SU-DHL-6 (cell line): ENCODE data around the gene KPNA4.

Experiments used
- H2AFZ ChIP-seq: fragments of 200-600 bp; sonication (generic); 2 replicates; pipeline ENCODE4 v1.6.1; 2014; ENCODE audit warnings: low read depth, mild to moderate bottlenecking, moderate library complexity, mixed read lengths, antibody characterized with exemption, low read length; ENCODE audit not compliant: severe bottlenecking
- H3F3A ChIP-seq: fragments of 200-600 bp; shearing (Covaris generic); 2 replicates; pipeline ENCODE4 v1.6.0; 2016; ENCODE audit warnings: antibody characterized with exemption, mild to moderate bottlenecking; ENCODE audit not compliant: insufficient read depth
- H3K27ac ChIP-seq: fragments of 200-600 bp; sonication (generic); 2 replicates; pipeline ENCODE4 v1.5.1; 2016; ENCODE audit warnings: low read depth, mild to moderate bottlenecking, low read length, moderate library complexity, mixed read lengths
- H3K27me3 ChIP-seq: fragments of 200-600 bp; sonication (generic), shearing (Covaris generic); 2 replicates; pipeline ENCODE4 v1.6.0; 2014; ENCODE audit warnings: mild to moderate bottlenecking, low read length
- H3K36me3 ChIP-seq: fragments of 200-600 bp; sonication (generic); 2 replicates; pipeline ENCODE4 v1.6.1; 2014; ENCODE audit warnings: mild to moderate bottlenecking, low read length, mixed read lengths
- H3K4me2 ChIP-seq: fragments of 300-600, 200-600 bp; shearing (Covaris generic), sonication (generic); 2 replicates; pipeline ENCODE4 v1.6.0; 2014; ENCODE audit warnings: low read length, low read depth, mild to moderate bottlenecking; ENCODE audit not compliant: poor library complexity, severe bottlenecking
- H3K4me3 ChIP-seq: fragments of 200-600 bp; sonication (generic); 2 replicates; pipeline ENCODE4 v1.5.1; 2014; ENCODE audit warnings: antibody characterized with exemption, low read length, mild to moderate bottlenecking, mixed read lengths; ENCODE audit not compliant: insufficient read depth, poor library complexity, severe bottlenecking
- H3K79me2 ChIP-seq: fragments of 200-600 bp; sonication (generic); 2 replicates; pipeline ENCODE4 v1.6.1; 2014; ENCODE audit warnings: mild to moderate bottlenecking, low read length, moderate library complexity; ENCODE audit not compliant: insufficient read depth
- H3K9ac ChIP-seq: fragments of 200-600 bp; sonication (generic); 2 replicates; pipeline ENCODE4 v1.7.0; 2014; ENCODE audit warnings: mild to moderate bottlenecking, low read length
- H3K9me2 ChIP-seq: fragments of 200-600 bp; sonication (generic); replicated peaks from 2 replicates; pipeline ENCODE4 v1.6.1; 2014; ENCODE audit warnings: low read length; ENCODE audit not compliant: insufficient read depth
- H3K9me3 ChIP-seq: fragments of 200-600 bp; sonication (generic); 2 replicates; pipeline ENCODE4 v1.6.1; 2014; ENCODE audit warnings: low read length, mixed read lengths; ENCODE audit not compliant: insufficient read depth
- H4K20me1 ChIP-seq: fragments of 200-600 bp; sonication (generic); 2 replicates; pipeline ENCODE4 v1.6.1; 2014; ENCODE audit warnings: low read depth, mild to moderate bottlenecking, antibody characterized with exemption, low read length, moderate library complexity, mixed read lengths
- EZH2phosphoT487 ChIP-seq: fragments of 200-600 bp; sonication (generic), shearing (Covaris generic); conservative IDR thresholded peaks from 2 replicates; pipeline ENCODE4 v1.6.1; 2018; ENCODE audit warnings: mild to moderate bottlenecking, antibody characterized with exemption, low read length, moderate library complexity, mixed read lengths
- TF ChIP-seq, protein P1 (sequence below): fragments of 200-600 bp; sonication (generic); IDR thresholded peaks from one replicate; pipeline ENCODE4 v1.5.1; 2017; ENCODE audit warnings: antibody characterized with exemption, mild to moderate bottlenecking, low read length, moderate library complexity; ENCODE audit not compliant: insufficient read depth, poor library complexity, severe bottlenecking

KPNA4 gene

DNA sequence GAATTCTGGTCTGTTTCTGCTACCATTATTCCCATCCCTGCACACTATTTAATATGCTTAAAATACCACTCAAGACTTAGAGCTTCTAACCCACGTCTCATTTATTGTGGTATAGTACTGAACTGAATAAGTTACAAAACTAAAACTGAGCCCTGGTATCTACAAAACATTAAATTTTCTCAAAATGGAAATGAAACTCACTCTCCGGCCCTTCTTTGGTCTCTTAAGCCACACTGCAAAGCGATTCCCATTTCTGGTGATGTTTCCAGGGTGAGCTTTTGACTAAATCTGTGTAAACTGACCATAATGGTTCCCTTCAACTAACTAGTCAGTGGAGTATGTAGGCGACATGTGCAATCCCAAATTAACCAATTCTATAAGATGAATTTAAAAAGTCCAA is 18.6 kb downstream of the KPNA4 start:
- Histone ChIP-seq H3K9me3 (no peaks in the 10 kb centered on the region), H2AFZ (no peak overlapping the region), H3K4me3 (no peak overlapping the region), H3K27me3 (no peaks in the 10 kb centered on the region), H3F3A (no peaks in the 10 kb centered on the region), H3K79me2 (peaks cover 99% of the 10 kb centered on the region), H3K36me3 (peaks cover 7% of the 10 kb centered on the region), H3K9me2 (no peaks in the 10 kb centered on the region), H3K4me2 (no peak overlapping the region), H3K9ac (no peak overlapping the region), H4K20me1 (peaks cover 9% of the 10 kb centered on the region), H3K27ac (no peak overlapping the region)
- no peak for TF ChIP-seq EZH2phosphoT487
- TF ChIP-seq, protein P1, sequence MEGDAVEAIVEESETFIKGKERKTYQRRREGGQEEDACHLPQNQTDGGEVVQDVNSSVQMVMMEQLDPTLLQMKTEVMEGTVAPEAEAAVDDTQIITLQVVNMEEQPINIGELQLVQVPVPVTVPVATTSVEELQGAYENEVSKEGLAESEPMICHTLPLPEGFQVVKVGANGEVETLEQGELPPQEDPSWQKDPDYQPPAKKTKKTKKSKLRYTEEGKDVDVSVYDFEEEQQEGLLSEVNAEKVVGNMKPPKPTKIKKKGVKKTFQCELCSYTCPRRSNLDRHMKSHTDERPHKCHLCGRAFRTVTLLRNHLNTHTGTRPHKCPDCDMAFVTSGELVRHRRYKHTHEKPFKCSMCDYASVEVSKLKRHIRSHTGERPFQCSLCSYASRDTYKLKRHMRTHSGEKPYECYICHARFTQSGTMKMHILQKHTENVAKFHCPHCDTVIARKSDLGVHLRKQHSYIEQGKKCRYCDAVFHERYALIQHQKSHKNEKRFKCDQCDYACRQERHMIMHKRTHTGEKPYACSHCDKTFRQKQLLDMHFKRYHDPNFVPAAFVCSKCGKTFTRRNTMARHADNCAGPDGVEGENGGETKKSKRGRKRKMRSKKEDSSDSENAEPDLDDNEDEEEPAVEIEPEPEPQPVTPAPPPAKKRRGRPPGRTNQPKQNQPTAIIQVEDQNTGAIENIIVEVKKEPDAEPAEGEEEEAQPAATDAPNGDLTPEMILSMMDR, result no peak

DNA sequence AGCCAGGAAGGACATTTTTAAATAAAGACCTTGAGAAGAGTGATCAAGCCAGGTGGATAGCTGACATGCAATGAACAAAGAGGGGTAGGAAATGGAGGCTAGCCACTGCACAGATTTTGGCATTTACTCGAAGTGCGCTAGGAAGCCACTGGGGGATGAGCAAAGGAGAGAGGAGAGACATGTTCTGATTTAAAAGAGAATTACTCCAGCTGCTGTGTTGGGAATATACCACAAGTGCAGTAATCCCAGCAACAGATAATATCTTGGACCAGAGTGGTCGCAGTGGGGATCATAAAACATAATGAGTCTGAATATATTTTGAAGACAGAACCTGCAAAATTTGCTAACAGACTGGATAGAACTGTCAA is 19.9 kb downstream of the KPNA4 start:
- Histone ChIP-seq H3K9me2 (no peaks in the 10 kb centered on the region), H3K9me3 (no peaks in the 10 kb centered on the region), H3F3A (no peaks in the 10 kb centered on the region), H2AFZ (no peak overlapping the region), H3K79me2 (peaks cover 99% of the 10 kb centered on the region), H3K9ac (no peak overlapping the region), H3K4me3 (no peak overlapping the region), H3K27me3 (no peaks in the 10 kb centered on the region), H4K20me1 (peaks cover 19% of the 10 kb centered on the region), H3K36me3 (0 out of 2 replicates have a peak, but pooled peaks cover under 1% of the 10 kb centered on the region), H3K4me2 (no peak overlapping the region), H3K27ac (no peak overlapping the region)
- TF ChIP-seq EZH2phosphoT487, result no peak
- TF ChIP-seq, protein P1, result no peak

DNA sequence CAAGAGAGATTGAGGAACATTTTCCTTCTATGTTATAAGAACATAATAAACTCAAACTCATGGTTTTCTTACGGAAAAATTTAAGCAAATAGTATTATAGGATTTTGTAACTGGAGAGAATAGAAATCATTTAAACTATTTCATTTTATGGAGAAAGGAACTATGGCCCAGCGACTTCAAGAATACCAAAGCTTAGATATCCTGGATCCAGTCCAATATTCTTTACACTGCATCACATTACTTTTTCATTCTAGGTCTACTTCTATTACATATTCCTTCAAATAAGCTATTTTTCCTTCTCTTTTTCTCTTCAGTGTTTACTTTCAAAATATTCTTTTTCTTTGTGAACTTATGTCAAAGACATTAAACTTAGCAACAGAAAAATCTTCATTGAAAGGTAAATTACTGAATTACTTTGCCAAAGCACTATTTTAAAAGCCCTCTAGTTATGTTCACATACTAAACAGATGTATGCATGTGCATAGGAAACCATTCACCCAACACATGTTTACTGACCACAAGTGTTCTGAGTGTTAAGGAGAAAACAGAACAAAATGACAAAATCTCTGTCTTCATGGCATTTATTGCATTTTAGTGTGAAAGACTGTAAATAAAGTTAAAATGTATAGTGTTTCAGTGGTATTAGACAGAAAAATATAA is 20.4 kb downstream of the KPNA4 start:
- Histone ChIP-seq H3K9ac (no peak overlapping the region), H3K36me3 (no peaks in the 10 kb centered on the region), H4K20me1 (peaks cover 19% of the 10 kb centered on the region), H3K4me2 (no peak overlapping the region), H3F3A (no peaks in the 10 kb centered on the region), H3K27ac (no peak overlapping the region), H3K79me2 (peaks cover 99% of the 10 kb centered on the region), H2AFZ (no peak overlapping the region), H3K9me3 (no peaks in the 10 kb centered on the region), H3K9me2 (no peaks in the 10 kb centered on the region), H3K4me3 (no peak overlapping the region), H3K27me3 (no peaks in the 10 kb centered on the region)
- TF ChIP-seq, protein P1, result no peak
- TF ChIP-seq EZH2phosphoT487, result no peak
